IPS-18a (cell line): ENCODE results near the gene IFTAP.
"Not testable (repeated sequence)": the region's sequence is repeated elsewhere in the genome, so short reads cannot be mapped to it uniquely, and the experiment has no call there.

ENCODE experiments used
- H3K27ac ChIP-seq: one replicate; pipeline ENCODE4 v1.5.1; 2013; ENCODE audit warnings: low read length
- H3K27me3 ChIP-seq: one replicate; pipeline ENCODE4 v1.6.1; 2013; ENCODE audit warnings: mild to moderate bottlenecking, low read length; ENCODE audit not compliant: control insufficient read depth, insufficient read depth
- H3K36me3 ChIP-seq: one replicate; pipeline ENCODE4 v1.6.1; 2013; ENCODE audit warnings: low read depth, low read length; ENCODE audit not compliant: control insufficient read depth
- H3K4me1 ChIP-seq: one replicate; pipeline ENCODE4 v1.6.1; 2013; ENCODE audit warnings: low read depth, low read length; ENCODE audit not compliant: control insufficient read depth
- H3K4me3 ChIP-seq: one replicate; pipeline ENCODE4 v1.5.1; 2013; ENCODE audit warnings: low read length
- H3K9ac ChIP-seq: one replicate; pipeline ENCODE4 v1.6.1; 2013; ENCODE audit warnings: mild to moderate bottlenecking, low read length, moderate library complexity
- H3K9me3 ChIP-seq: one replicate; pipeline ENCODE4 v1.6.1; 2013; ENCODE audit warnings: low read depth, low read length; ENCODE audit not compliant: control insufficient read depth

IFTAP gene

DNA sequence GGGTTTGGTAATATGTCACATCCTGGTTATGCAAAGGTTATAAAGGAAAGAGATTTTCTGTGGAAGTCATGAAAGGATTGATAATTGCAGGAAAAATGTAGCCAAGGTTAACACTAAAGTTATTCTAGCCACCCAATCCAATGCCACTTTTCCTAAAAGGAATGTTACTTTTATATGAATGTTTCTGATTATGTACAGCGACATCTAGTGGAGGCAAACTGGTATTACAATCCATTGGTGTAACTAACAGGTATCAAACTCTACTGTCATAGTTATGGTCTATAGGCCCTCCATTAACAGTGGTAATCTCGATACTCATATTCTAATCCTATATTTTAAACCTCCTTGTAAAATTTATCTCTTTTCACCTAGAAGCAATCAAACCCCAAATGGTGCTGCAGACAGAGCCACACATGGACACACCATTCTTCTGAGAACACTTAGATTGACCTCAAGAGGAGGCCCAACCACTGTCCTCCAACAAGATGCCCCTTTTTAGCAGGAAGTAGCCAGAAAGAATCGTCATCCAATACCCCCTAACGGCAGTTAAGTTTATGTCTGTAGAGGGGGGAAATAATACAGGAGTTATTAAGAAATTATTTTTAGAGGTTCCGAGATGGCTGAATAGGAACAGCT is 78.6 kb downstream of the IFTAP start:
- Histone ChIP-seq H3K4me1 (no peaks in the 10 kb centered on the region), H3K36me3 (no peaks in the 10 kb centered on the region), H3K4me3 (no peak overlapping the region), H3K9ac (no peak overlapping the region), H3K27me3 (no peaks in the 10 kb centered on the region), H3K9me3 (peaks cover 5% of the 10 kb centered on the region), H3K27ac (no peak overlapping the region)

DNA sequence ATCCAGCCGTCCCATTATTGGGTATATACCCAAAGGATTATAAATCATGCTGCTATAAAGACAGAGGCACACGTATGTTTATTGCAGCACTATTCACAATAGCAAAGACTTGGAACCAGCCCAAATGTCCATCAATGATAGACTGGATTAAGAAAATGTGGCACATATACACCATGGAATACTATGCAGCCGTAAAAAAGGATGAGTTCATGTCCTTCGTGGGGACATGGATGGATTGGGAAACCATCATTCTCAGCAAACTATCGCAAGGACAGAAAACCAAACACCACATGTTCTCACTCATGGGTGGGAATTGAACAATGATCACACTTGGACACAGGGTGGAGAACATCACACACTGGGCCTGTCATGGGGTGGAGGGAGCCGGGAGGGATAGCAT is 85.2 kb downstream of the IFTAP start:
- H3K36me3 ChIP-seq, H3K27me3 ChIP-seq, H3K27ac ChIP-seq, H3K4me3 ChIP-seq, H3K9ac ChIP-seq, H3K4me1 ChIP-seq, H3K9me3 ChIP-seq: not testable (repeated sequence)

GRCh38 chr11:36683818-36684217 is 89.5 kb downstream of the IFTAP start:
- H3K4me1 ChIP-seq = no peaks in the 10 kb centered on the region
- H3K9ac ChIP-seq = no peak overlapping the region
- H3K4me3 ChIP-seq = no peak overlapping the region
- H3K27ac ChIP-seq = no peak overlapping the region
- no peaks in the 10 kb centered on the region for H3K9me3 ChIP-seq
- H3K36me3 ChIP-seq = no peaks in the 10 kb centered on the region
- H3K27me3 ChIP-seq = no peaks in the 10 kb centered on the region

GRCh38 chr11:36684840-36685801 is 90.8 kb downstream of the IFTAP start:
- H3K36me3 ChIP-seq = no peaks in the 10 kb centered on the region
- H3K4me3 ChIP-seq = no peak overlapping the region
- H3K27ac ChIP-seq = no peak overlapping the region
- no peaks in the 10 kb centered on the region for H3K9me3 ChIP-seq
- H3K4me1 ChIP-seq = no peaks in the 10 kb centered on the region
- no peak overlapping the region for H3K9ac ChIP-seq
- H3K27me3 ChIP-seq = no peaks in the 10 kb centered on the region

DNA sequence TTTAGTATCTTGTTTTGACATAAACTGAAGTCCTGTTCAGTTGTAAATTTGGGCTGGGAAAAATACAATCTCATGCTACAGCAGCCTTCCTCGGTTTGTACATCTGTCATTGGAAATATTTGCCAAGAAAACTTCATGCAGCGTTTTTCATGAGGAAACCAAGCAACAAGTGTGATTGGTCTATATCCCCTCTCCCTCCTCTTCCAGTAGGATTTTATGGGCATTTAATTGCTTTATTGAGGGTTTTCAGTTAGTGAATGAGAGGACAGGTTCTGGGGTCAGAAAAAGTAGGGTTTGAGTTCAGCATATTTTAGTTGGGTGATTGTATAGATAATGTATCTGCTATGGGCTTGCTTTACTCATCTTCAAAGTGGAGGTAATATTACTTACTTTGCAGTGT is 93.8 kb downstream of the IFTAP start:
- no peaks in the 10 kb centered on the region for H3K4me1 ChIP-seq
- no peak overlapping the region for H3K27ac ChIP-seq
- no peak overlapping the region for H3K9ac ChIP-seq
- no peak overlapping the region for H3K4me3 ChIP-seq
- no peaks in the 10 kb centered on the region for H3K36me3 ChIP-seq
- H3K27me3 ChIP-seq = no peaks in the 10 kb centered on the region
- H3K9me3 ChIP-seq = no peaks in the 10 kb centered on the region

- H3K4me1 ChIP-seq = no peaks in the 10 kb centered on the region
- H3K27ac ChIP-seq = no peak overlapping the region
These were observed 94.4 kb downstream of the IFTAP start for GRCh38 chr11:36688571-36689291.

DNA sequence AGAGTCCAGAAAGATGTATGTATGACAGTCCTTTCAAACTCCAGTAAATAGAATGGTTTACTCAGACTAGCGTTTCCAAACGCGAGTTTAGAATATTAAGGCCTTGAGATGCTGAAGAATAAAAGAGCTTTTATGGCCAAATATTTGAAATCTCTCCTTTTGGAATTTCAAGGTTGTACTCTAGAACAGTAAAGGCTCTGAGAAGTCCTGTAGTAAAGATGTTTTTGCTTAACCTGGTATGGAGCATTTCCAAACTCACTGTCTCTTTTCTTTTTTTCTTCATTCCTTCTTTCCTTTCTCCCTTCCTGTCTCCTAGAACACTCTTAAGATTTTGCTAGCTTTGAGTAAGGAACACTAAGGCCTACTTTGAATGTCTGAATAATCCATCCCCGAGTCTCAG is 95.1 kb downstream of the IFTAP start:
- no peaks in the 10 kb centered on the region for H3K9me3 ChIP-seq
- H3K4me1 ChIP-seq = no peaks in the 10 kb centered on the region
- H3K36me3 ChIP-seq = no peaks in the 10 kb centered on the region
- H3K27ac ChIP-seq = no peak overlapping the region
- H3K27me3 ChIP-seq = no peaks in the 10 kb centered on the region
- H3K9ac ChIP-seq = no peak overlapping the region
- no peak overlapping the region for H3K4me3 ChIP-seq

More at GRCh38 chr11:36688571-36689291, 94.4 kb downstream of the IFTAP start:
- H3K4me3 ChIP-seq = no peak overlapping the region
- no peaks in the 10 kb centered on the region for H3K27me3 ChIP-seq
- H3K9me3 ChIP-seq = no peaks in the 10 kb centered on the region
- no peak overlapping the region for H3K9ac ChIP-seq
- H3K36me3 ChIP-seq = no peaks in the 10 kb centered on the region

GRCh38 chr11:36692704-36693103 is 98.4 kb downstream of the IFTAP start:
- Histone ChIP-seq H3K4me3 (no peak overlapping the region), H3K36me3 (no peaks in the 10 kb centered on the region), H3K9me3 (no peaks in the 10 kb centered on the region), H3K4me1 (no peaks in the 10 kb centered on the region), H3K9ac (no peak overlapping the region), H3K27ac (no peak overlapping the region), H3K27me3 (no peaks in the 10 kb centered on the region)

- H3K4me3 ChIP-seq = no peak overlapping the region
- H3K4me1 ChIP-seq = no peaks in the 10 kb centered on the region
- H3K27me3 ChIP-seq = no peaks in the 10 kb centered on the region
These were observed 99.0 kb downstream of the IFTAP start for GRCh38 chr11:36693139-36693843.

GRCh38 chr11:36695111-36695510 is 100.8 kb downstream of the IFTAP start:
- Histone ChIP-seq H3K36me3 (no peaks in the 10 kb centered on the region), H3K9me3 (no peaks in the 10 kb centered on the region), H3K27me3 (no peaks in the 10 kb centered on the region), H3K4me3 (no peak overlapping the region), H3K27ac (no peak overlapping the region), H3K9ac (no peak overlapping the region), H3K4me1 (no peaks in the 10 kb centered on the region)

More at GRCh38 chr11:36693139-36693843, 99.0 kb downstream of the IFTAP start:
- Histone ChIP-seq H3K36me3 (no peaks in the 10 kb centered on the region), H3K9me3 (no peaks in the 10 kb centered on the region), H3K27ac (no peak overlapping the region), H3K9ac (no peak overlapping the region)

DNA sequence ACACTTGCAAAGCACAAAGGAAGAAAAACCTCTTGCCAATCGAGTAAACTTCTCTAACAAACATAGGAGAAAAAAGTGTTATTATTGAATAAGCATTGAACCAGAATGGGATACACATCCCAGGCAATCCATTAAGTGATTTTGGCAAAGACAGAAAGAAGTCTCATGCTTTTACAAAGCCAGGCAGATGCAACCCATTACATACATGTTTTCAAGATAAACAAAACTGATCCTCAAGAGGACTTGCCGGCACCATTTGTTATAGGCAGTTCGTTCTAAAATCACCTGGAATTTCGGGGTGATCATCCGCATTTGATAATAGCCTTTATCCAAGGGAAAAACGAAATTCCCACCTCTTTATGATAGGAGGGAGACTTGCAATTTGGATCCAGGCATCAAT is 101.3 kb downstream of the IFTAP start:
- Histone ChIP-seq H3K9ac (no peak overlapping the region), H3K9me3 (no peaks in the 10 kb centered on the region)

More for the DNA sequence above, 101.3 kb downstream of the IFTAP start:
- no peaks in the 10 kb centered on the region for H3K36me3 ChIP-seq
- H3K27ac ChIP-seq = no peak overlapping the region
- no peaks in the 10 kb centered on the region for H3K27me3 ChIP-seq
- peaks cover 3% of the 10 kb centered on the region for H3K4me1 ChIP-seq
- H3K4me3 ChIP-seq = no peak overlapping the region
